NCI-H2171 treated with DMSO at 0.1 percent for 48 hours (cell line): ENCODE results near the gene BRI3BP.
A peak's percentile ranks its signal among the peaks of the same experiment; 100 is the strongest.
"Not testable (repeated sequence)": the region's sequence is repeated elsewhere in the genome, so short reads cannot be mapped to it uniquely, and the experiment has no call there.

Experiments
- DNase-seq: peaks from one replicate; lab custom pipeline; 2025; lab: John Stamatoyannopoulos, UW

BRI3BP gene

GRCh38 chr12:125065919-125066570, 72.6 kb downstream of the BRI3BP start:
- DNase-seq: peak; percentile 22

GRCh38 chr12:125068391-125068790, 74.9 kb downstream of the BRI3BP start:
- DNase-seq: no peak

- DNase-seq: no peak
Measured at GRCh38 chr12:125069616-125070015, 76.2 kb downstream of the BRI3BP start.

GRCh38 chr12:125070112-125070511, 76.7 kb downstream of the BRI3BP start:
- no peak for DNase-seq

GRCh38 chr12:125070661-125071390, 77.4 kb downstream of the BRI3BP start:
- DNase-seq: no peak

- no peak for DNase-seq
Measured at GRCh38 chr12:125071456-125071855, 78.0 kb downstream of the BRI3BP start.

GRCh38 chr12:125072496-125072895, 79.1 kb downstream of the BRI3BP start:
- DNase-seq: no peak

- DNase-seq: not testable (repeated sequence)
Measured at GRCh38 chr12:125074294-125074693, 80.8 kb downstream of the BRI3BP start.

GRCh38 chr12:125076103-125076502, 82.7 kb downstream of the BRI3BP start:
- no peak for DNase-seq

- no peak for DNase-seq
Measured at GRCh38 chr12:125079084-125079483, 85.6 kb downstream of the BRI3BP start.

- DNase-seq: no peak
Measured at GRCh38 chr12:125079648-125080645, 86.5 kb downstream of the BRI3BP start.
